Prostate gland (tissue), 2 donors: ENCODE data around the gene MATR3.

Experiments used
- POLR2A ChIP-seq: fragments of 450-650 bp; IDR thresholded peaks from one replicate; pipeline ENCODE4 v1.6.1; 2016; ENCODE audit warnings: antibody characterized with exemption, mild to moderate bottlenecking
- TF ChIP-seq, protein P1 (sequence below), 4 experiments: fragments of 200-600 bp in 2 of 4; fragments of 450-650 bp in 2 of 4; sonication (generic) in 2 of 4; IDR thresholded peaks; 1 replicate in 3 of 4; 2 replicates in 1 of 4; pipeline ENCODE4 v1.5.1; 2016 to 2019; ENCODE audit warnings: antibody characterized with exemption in 4 of 4, mild to moderate bottlenecking in 2 of 4, moderate library complexity in 2 of 4

DNA sequence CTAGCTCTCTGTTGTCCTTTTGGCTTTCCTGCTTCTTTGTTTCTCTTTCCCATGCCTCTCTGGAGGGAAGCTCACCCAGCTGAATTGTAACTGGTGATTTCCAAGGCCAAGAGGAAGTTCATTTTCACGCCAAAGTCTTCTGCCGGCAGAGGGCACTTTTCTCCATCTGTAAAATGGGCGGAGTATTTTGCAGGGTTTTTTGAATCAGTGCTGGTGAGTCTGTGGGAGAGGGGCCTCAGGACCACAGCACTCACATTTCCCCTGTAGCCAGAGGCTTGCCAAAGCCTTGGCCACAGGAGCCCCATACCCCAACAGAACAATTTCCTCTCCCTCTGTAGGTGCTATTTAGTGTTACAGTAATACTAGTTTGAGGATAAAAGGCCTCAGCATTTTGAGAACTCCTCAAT lies 42.3 kb upstream of the MATR3 start:
- TF ChIP-seq, protein P1, sequence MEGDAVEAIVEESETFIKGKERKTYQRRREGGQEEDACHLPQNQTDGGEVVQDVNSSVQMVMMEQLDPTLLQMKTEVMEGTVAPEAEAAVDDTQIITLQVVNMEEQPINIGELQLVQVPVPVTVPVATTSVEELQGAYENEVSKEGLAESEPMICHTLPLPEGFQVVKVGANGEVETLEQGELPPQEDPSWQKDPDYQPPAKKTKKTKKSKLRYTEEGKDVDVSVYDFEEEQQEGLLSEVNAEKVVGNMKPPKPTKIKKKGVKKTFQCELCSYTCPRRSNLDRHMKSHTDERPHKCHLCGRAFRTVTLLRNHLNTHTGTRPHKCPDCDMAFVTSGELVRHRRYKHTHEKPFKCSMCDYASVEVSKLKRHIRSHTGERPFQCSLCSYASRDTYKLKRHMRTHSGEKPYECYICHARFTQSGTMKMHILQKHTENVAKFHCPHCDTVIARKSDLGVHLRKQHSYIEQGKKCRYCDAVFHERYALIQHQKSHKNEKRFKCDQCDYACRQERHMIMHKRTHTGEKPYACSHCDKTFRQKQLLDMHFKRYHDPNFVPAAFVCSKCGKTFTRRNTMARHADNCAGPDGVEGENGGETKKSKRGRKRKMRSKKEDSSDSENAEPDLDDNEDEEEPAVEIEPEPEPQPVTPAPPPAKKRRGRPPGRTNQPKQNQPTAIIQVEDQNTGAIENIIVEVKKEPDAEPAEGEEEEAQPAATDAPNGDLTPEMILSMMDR (IDR thresholded peaks at IDR 0.05), result no peak
- TF ChIP-seq POLR2A, result no peak
